Colonic mucosa (tissue), 4 donors: ENCODE measurements around the gene NIPAL4. TPM values are rescaled to one million over a fixed set of nuclear protein-coding genes. Genes with fewer than 3 reads are reported as not detected.

ENCODE experiments used
- DNase-seq: peaks from one replicate; pipeline ENCODE4 v3.0.0-alpha.2; 2020
- H3K27ac ChIP-seq: fragments of 200-600 bp; one replicate; pipeline ENCODE4 v1.8.0; 2021
- H3K27me3 ChIP-seq: fragments of 200-600 bp; one replicate; pipeline ENCODE4 v1.8.0; 2021
- H3K36me3 ChIP-seq: fragments of 200-600 bp; one replicate; pipeline ENCODE4 v1.8.0; 2021
- H3K4me1 ChIP-seq: fragments of 200-600 bp; one replicate; pipeline ENCODE4 v1.8.0; 2021; ENCODE audit warnings: mild to moderate bottlenecking
- H3K4me3 ChIP-seq: fragments of 200-600 bp; one replicate; pipeline ENCODE4 v1.8.0; 2021
- H3K9ac ChIP-seq, 2 donors: one replicate each; pipeline ENCODE4 v1.7.0; 2013; ENCODE audit warnings: control low read depth in 2 of 2, low read depth in 2 of 2, low read length in 2 of 2
- H3K9me3 ChIP-seq: fragments of 200-600 bp; one replicate; pipeline ENCODE4 v1.8.0; 2021
- CTCF ChIP-seq: fragments of 200-600 bp; IDR thresholded peaks from one replicate; pipeline ENCODE4 v1.8.0; 2022; ENCODE audit warnings: antibody characterized with exemption, mild to moderate bottlenecking
- intact Hi-C: fragments of 100-400 bp; cut with DNase I; formaldehyde crosslinking; loops from one replicate; pipeline ENCODE4 v1.14.1; 2022
- total RNA-seq, 2 donors: library from RNA; stranded (reverse); fragmentation: NEBNext Ultra II Directional in 1 of 2; extraction: Animal tissue kit (Norgen Biotek cat#: 25700) in 1 of 2; gene quantifications; one replicate each; pipeline ENCODE4 v1.2.1, GENCODE V29; 2021
- donor health status: healthy.
- donor health status: DM: no; HTN: no; CAD: no.
- donor health status: DM: no; HTN: no; CAD: no.

NIPAL4 gene
- total RNA-seq, 2 donors from 2014 or later, result 1.4 TPM; not detected in 1

GRCh38 chr5:157511651-157512644 lies 51.9 kb downstream of the NIPAL4 start:
- TF ChIP-seq CTCF, result no peak
- no peaks in the 10 kb centered on the region for H3K27me3 ChIP-seq
- H3K9ac ChIP-seq, result no peak overlapping the region
- H3K27ac ChIP-seq, result peak overlapping the region; percentile 70
- DNase-seq, result peak; percentile 77
- intact Hi-C loops, result no loop called here
- H3K36me3 ChIP-seq, result no peaks in the 10 kb centered on the region
- H3K4me3 ChIP-seq, result no peak overlapping the region
- no peaks in the 10 kb centered on the region for H3K9me3 ChIP-seq
- peaks cover 11% of the 10 kb centered on the region for H3K4me1 ChIP-seq

GRCh38 chr5:157513182-157513581 lies 53.2 kb downstream of the NIPAL4 start:
- no peaks in the 10 kb centered on the region for H3K9me3 ChIP-seq
- DNase-seq, result peak; percentile 53
- peaks cover 4% of the 10 kb centered on the region for H3K4me1 ChIP-seq
- no peak overlapping the region for H3K27ac ChIP-seq
- no peaks in the 10 kb centered on the region for H3K36me3 ChIP-seq
- no peak overlapping the region for H3K4me3 ChIP-seq
- no peak overlapping the region for H3K9ac ChIP-seq
- TF ChIP-seq CTCF, result no peak
- intact Hi-C loops, result no loop called here
- H3K27me3 ChIP-seq, result no peaks in the 10 kb centered on the region

- H3K9ac ChIP-seq, result no peak overlapping the region
- no peak overlapping the region for H3K4me3 ChIP-seq
- no peaks in the 10 kb centered on the region for H3K9me3 ChIP-seq
- no peaks in the 10 kb centered on the region for H3K36me3 ChIP-seq
- no peak for DNase-seq
- intact Hi-C loops, result no loop called here
- H3K27ac ChIP-seq, result no peak overlapping the region
- no peaks in the 10 kb centered on the region for H3K27me3 ChIP-seq
- TF ChIP-seq CTCF, result no peak
- peaks cover 4% of the 10 kb centered on the region for H3K4me1 ChIP-seq
These were observed 55.0 kb downstream of the NIPAL4 start for GRCh38 chr5:157514974-157515373.

GRCh38 chr5:157516006-157516405 lies 56.0 kb downstream of the NIPAL4 start:
- intact Hi-C loops, result no loop called here
- H3K27ac ChIP-seq, result peak overlapping the region; percentile 58
- peak overlapping the region in 1 of 2 donors; percentile 36 for H3K9ac ChIP-seq
- H3K36me3 ChIP-seq, result no peaks in the 10 kb centered on the region
- no peaks in the 10 kb centered on the region for H3K27me3 ChIP-seq
- no peak overlapping the region for H3K4me3 ChIP-seq
- H3K9me3 ChIP-seq, result no peaks in the 10 kb centered on the region
- peaks cover 4% of the 10 kb centered on the region for H3K4me1 ChIP-seq
- DNase-seq, result no peak
- TF ChIP-seq CTCF, result no peak

- intact Hi-C loops, result no loop called here
- H3K27me3 ChIP-seq, result no peaks in the 10 kb centered on the region
- peak overlapping the region; percentile 58 for H3K27ac ChIP-seq
- no peaks in the 10 kb centered on the region for H3K36me3 ChIP-seq
- TF ChIP-seq CTCF, result no peak
- peak overlapping the region in 1 of 2 donors; percentile 36 for H3K9ac ChIP-seq
- H3K4me1 ChIP-seq, result peaks cover 3% of the 10 kb centered on the region
- no peaks in the 10 kb centered on the region for H3K9me3 ChIP-seq
- DNase-seq, result no peak
- H3K4me3 ChIP-seq, result no peak overlapping the region
These were observed 56.8 kb downstream of the NIPAL4 start for GRCh38 chr5:157516626-157517325.
